Psoas muscle (tissue), 8 donors: Measurements from ENCODE around the gene PAQR4. TPM values are rescaled to one million over a fixed set of nuclear protein-coding genes. Genes with fewer than 3 reads are reported as not detected.

Experiments
- ATAC-seq, 4 donors: fragments of 200-7000 bp; cut with Tn5 transposase; one replicate each; pipeline ENCODE4 v1.9.1; 2020; ENCODE audit warnings: moderate library complexity in 3 of 4, mild to moderate bottlenecking in 2 of 4
- DNase-seq, 2 donors: peaks; one replicate each; pipeline ENCODE4 v3.0.0-alpha.2; 2020
- H3K27ac ChIP-seq: fragments of 200-600 bp; one replicate; pipeline ENCODE4 v1.8.0; 2022
- H3K27me3 ChIP-seq, 3 donors: fragments of 200-600 bp in 1 of 3; one replicate each; pipeline versions ENCODE4 v1.6.1 to v1.8.0; 2013 to 2022; ENCODE audit warnings: low read length in 2 of 3, mild to moderate bottlenecking in 2 of 3, moderate library complexity in 1 of 3; ENCODE audit not compliant: insufficient read depth in 3 of 3
- H3K36me3 ChIP-seq, 2 donors: fragments of 200-600 bp in 1 of 2; one replicate each; pipeline versions ENCODE4 v1.6.1 to v1.8.0; 2013 to 2022; ENCODE audit warnings: low read depth in 1 of 2, mild to moderate bottlenecking in 1 of 2, moderate library complexity in 1 of 2; ENCODE audit not compliant: insufficient read depth in 1 of 2
- H3K4me1 ChIP-seq: fragments of 200-600 bp; one replicate; pipeline ENCODE4 v1.8.0; 2022
- H3K4me3 ChIP-seq: fragments of 200-600 bp; one replicate; pipeline ENCODE4 v1.8.0; 2022; ENCODE audit warnings: mild to moderate bottlenecking
- H3K9me3 ChIP-seq: fragments of 200-600 bp; one replicate; pipeline ENCODE4 v1.8.0; 2022
- WGBS, 3 donors: extraction: QIAGEN DNeasy Blood & Tissue Kit; methylation state at CpG; one replicate each; pipeline versions ENCODE4 v1.1.6 to v1.1.7; 2013; 5-methylcytosine and 5-hydroxymethylcytosine counted together
- intact Hi-C, 2 donors: fragments of 100-400 bp; cut with DNase I; formaldehyde crosslinking; loops; one replicate each; pipeline versions ENCODE4 v1.11.0 to v1.14.2; 2022
- polyA plus RNA-seq, 3 donors: library from polyadenylated mRNA; stranded (reverse); fragments of 200-250 nt; gene quantifications; one replicate each; pipeline ENCODE4 v1.2.3, GENCODE V29; 2013
- total RNA-seq, 4 donors: library from RNA; stranded (reverse); fragmentation: NEBNext Ultra II Directional in 2 of 4; extraction: Animal tissue kit (Norgen Biotek cat#: 25700) in 2 of 4; gene quantifications; one replicate each; pipeline versions ENCODE4 v1.2.1 to v1.2.4, GENCODE V29; 2021 to 2023
- TF ChIP-seq, protein P1 (sequence below): fragments of 200-600 bp; IDR thresholded peaks from one replicate; pipeline ENCODE4 v1.8.0; 2022; ENCODE audit warnings: antibody characterized with exemption
- donor health status: healthy with polysubstance abuse.
- donor health status: DM: no; HTN: no; CAD: no; lungs with moderate emphysema.
- donor health status: Bipolar disorder and iron deficiency.
- donor health status: healthy.
- donor health status: DM: yes; HTN: yes; CAD: no.
- donor health status: DM: no; HTN: no; CAD: no.
- donor health status: DM: no; HTN: no; CAD: no.
- donor health status: DM: yes; HTN: yes; CAD: no.

The PAQR4 gene
- total and polyA plus RNA-seq, 7 donors, result 4.6 to 26.1 (median 12.3) TPM

DNA sequence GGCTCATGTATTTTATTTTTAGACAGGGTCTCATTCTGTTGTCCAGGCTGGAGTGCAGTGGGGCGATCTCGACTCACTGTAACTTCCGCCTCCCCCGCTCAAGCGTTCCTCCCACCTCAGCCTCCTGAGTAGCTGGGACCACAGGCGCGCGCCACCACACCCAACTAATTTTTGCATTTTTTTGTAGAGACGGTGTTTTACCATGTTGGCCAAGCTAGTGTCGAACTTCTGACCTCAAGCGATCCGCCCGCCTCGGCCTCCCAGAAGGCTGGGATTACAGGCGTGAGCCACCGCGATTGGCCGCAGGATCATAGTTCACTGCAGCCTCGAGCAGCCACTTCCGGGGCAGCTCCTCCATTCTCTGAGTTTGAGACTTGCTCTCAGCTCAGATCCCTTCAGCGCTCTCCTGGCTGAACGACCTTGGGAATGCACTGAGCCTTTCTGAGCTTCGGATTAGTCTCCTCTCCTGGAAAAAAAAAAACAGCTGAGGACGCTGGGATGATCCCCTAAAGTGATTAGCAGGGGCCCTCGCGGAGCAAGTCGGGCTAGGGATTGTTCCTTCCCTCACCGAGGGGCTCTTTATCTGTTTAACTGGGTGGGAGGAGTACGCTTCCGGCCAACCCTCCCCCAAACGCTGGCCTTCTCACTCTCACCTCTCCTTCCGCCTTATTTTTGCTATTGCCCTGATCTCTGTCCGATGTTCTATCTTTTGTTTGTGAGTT lies 12.2 kb downstream of the PAQR4 start:
- TF ChIP-seq, protein P1, sequence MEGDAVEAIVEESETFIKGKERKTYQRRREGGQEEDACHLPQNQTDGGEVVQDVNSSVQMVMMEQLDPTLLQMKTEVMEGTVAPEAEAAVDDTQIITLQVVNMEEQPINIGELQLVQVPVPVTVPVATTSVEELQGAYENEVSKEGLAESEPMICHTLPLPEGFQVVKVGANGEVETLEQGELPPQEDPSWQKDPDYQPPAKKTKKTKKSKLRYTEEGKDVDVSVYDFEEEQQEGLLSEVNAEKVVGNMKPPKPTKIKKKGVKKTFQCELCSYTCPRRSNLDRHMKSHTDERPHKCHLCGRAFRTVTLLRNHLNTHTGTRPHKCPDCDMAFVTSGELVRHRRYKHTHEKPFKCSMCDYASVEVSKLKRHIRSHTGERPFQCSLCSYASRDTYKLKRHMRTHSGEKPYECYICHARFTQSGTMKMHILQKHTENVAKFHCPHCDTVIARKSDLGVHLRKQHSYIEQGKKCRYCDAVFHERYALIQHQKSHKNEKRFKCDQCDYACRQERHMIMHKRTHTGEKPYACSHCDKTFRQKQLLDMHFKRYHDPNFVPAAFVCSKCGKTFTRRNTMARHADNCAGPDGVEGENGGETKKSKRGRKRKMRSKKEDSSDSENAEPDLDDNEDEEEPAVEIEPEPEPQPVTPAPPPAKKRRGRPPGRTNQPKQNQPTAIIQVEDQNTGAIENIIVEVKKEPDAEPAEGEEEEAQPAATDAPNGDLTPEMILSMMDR, result no peak
- H3K36me3 ChIP-seq, result no peaks in the 10 kb centered on the region
- H3K27me3 ChIP-seq, result peaks cover 0 to 6% (median 2%) of the 10 kb centered on the region in 3 donors
- H3K27ac ChIP-seq, result no peak overlapping the region
- peaks cover 25% of the 10 kb centered on the region for H3K4me1 ChIP-seq
- DNase-seq (no peak), ATAC-seq (no peak)
- WGBS, 3 donors, result 57 to 61% (median 60%) methylated on average over 31 to 33 of the region's 33 CpGs
- H3K9me3 ChIP-seq, result no peaks in the 10 kb centered on the region
- intact Hi-C loops, result no loop called here
- H3K4me3 ChIP-seq, result peak overlapping the region; percentile 89

- DNase-seq (no peak), ATAC-seq (no peak)
- Histone ChIP-seq H3K27ac (no peak overlapping the region), H3K4me3 (no peak overlapping the region), H3K4me1 (peaks cover 28% of the 10 kb centered on the region), H3K9me3 (no peaks in the 10 kb centered on the region), H3K27me3 (peaks cover 0 to 6% (median 0%) of the 10 kb centered on the region in 3 donors), H3K36me3 (no peaks in the 10 kb centered on the region)
- TF ChIP-seq, protein P1, result no peak
- intact Hi-C loops, result no loop called here
- 78 to 79% (median 78%) methylated on average over 4 of the region's 4 CpGs for WGBS, 3 donors
Observed at GRCh38 chr16:2981899-2982250, 12.7 kb downstream of the PAQR4 start.

DNA sequence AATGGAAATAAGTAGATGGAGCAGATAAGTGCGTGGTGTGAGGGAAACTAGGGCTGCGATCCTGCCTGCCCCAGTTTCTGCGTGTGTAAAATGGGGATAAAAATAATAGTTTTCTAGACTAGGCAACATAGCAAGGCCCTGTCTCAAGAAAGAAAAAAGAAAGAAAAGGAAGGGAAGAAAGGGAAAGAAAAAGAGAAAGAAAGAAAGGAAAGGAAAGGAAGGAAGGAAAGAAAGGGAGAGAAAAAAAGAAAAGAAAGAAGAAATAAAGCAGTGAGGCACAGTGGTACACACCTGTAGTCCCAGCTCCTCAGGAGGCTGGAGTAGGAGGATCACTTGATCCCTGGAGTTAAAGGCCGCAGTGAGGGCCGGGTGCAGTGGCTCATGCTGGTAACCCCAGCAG lies 13.3 kb downstream of the PAQR4 start:
- 85 to 89% (median 88%) methylated on average over 5 of the region's 5 CpGs for WGBS, 3 donors
- intact Hi-C loops, result no loop called here
- DNase-seq, result no peak
- no peak overlapping the region for H3K27ac ChIP-seq
- no peaks in the 10 kb centered on the region for H3K9me3 ChIP-seq
- TF ChIP-seq, protein P1, result no peak
- H3K27me3 ChIP-seq, result peaks cover 0 to 6% (median 0%) of the 10 kb centered on the region in 3 donors
- ATAC-seq, result no peak
- no peak overlapping the region for H3K4me3 ChIP-seq
- H3K4me1 ChIP-seq, result peaks cover 28% of the 10 kb centered on the region
- H3K36me3 ChIP-seq, result no peaks in the 10 kb centered on the region

- no peaks in the 10 kb centered on the region for H3K36me3 ChIP-seq
- DNase-seq, result peak; percentile 84 to 90
- peaks cover 28% of the 10 kb centered on the region for H3K4me1 ChIP-seq
- ATAC-seq, result peak; percentile 67 to 73 (median 69)
- TF ChIP-seq, protein P1, result peak; percentile 90
- peak overlapping the region; percentile 37 for H3K4me3 ChIP-seq
- peaks cover 0 to 6% (median 0%) of the 10 kb centered on the region in 3 donors for H3K27me3 ChIP-seq
- intact Hi-C loops, result no loop called here
- peak overlapping the region; percentile 24 for H3K27ac ChIP-seq
- 9 to 14% (median 10%) methylated on average over 29 to 42 of the region's 42 CpGs for WGBS, 3 donors
- no peaks in the 10 kb centered on the region for H3K9me3 ChIP-seq
Observed at GRCh38 chr16:2983706-2984136, 14.6 kb downstream of the PAQR4 start.
